Endothelial cell of umbilical vein (primary cell): ENCODE results near the gene REL. TPM values are rescaled to one million over a fixed set of nuclear protein-coding genes. Genes with fewer than 3 reads are reported as not detected.

Experiments used
- BruUV-seq: library from RNA; stranded (reverse); fragments of 400-500 nt; replicated peaks from 2 replicates; lab custom pipeline; 2021; lab: Mats Ljungman, UMichigan
- CTCF ChIA-PET: fragments of 300-600, 350-600 bp; sonication (Branson Sonifier 250); formaldehyde crosslinking; loops from one replicate; lab custom pipeline; 2021; ENCODE audit warnings: antibody characterized with exemption, inconsistent platforms; lab: Charles Lee
- POLR2A ChIA-PET: fragments of 300-600, 350-600 bp; sonication (Branson Sonifier 250); formaldehyde crosslinking; loops from one replicate; lab custom pipeline; 2021; ENCODE audit warnings: antibody characterized with exemption, inconsistent platforms; lab: Charles Lee
- DNase-seq: peaks from one replicate; pipeline ENCODE4 v3.0.0-alpha.2; 2011; ENCODE audit warnings: low read depth, low spot score
- FAIRE-seq: peaks from 2 replicates; lab custom pipeline; 2011; peaks lifted over from hg19 to GRCh38; lab: Jason Lieb, UNC
- H2AFZ ChIP-seq: 2 replicates; pipeline ENCODE4 v1.6.0; 2012; ENCODE audit warnings: low read depth, low read length, control low read depth, inconsistent platforms
- H3K27ac ChIP-seq: 2 replicates; pipeline ENCODE4 v1.5.1; 2011; ENCODE audit warnings: low read depth, mild to moderate bottlenecking, control low read depth, low read length, moderate library complexity; ENCODE audit not compliant: insufficient read depth
- H3K27me3 ChIP-seq, 2 experiments: 2 replicates each; pipeline versions ENCODE4 v1.6.0 to v1.6.1; 2011; ENCODE audit warnings: low read length in 2 of 2, mixed read lengths in 1 of 2; ENCODE audit not compliant: control insufficient read depth in 2 of 2, insufficient read depth in 2 of 2
- H3K36me3 ChIP-seq, 2 experiments: 2 replicates in 1 of 2; 3 replicates in 1 of 2; pipeline ENCODE4 v1.5.1; 2011; ENCODE audit warnings: low read length in 2 of 2, mild to moderate bottlenecking in 1 of 2, moderate library complexity in 1 of 2; ENCODE audit not compliant: control insufficient read depth in 2 of 2, insufficient read depth in 2 of 2; ENCODE audit errors: extremely low read depth in 1 of 2
- H3K4me1 ChIP-seq: 3 replicates; pipeline ENCODE4 v1.5.1; 2011; ENCODE audit warnings: mild to moderate bottlenecking, low read length; ENCODE audit not compliant: control insufficient read depth, insufficient read depth; ENCODE audit errors: extremely low read depth
- H3K4me2 ChIP-seq: 2 replicates; pipeline ENCODE4 v1.6.1; 2011; ENCODE audit warnings: low read length, control low read depth, mixed read lengths; ENCODE audit not compliant: insufficient read depth
- H3K4me3 ChIP-seq, 3 experiments: fragments of 200-600 bp in 1 of 3; sonication (generic), shearing (Covaris generic) in 1 of 3; replicated peaks in 1 of 3; 2 replicates each; pipeline ENCODE4 v1.5.1; 2011 to 2016; ENCODE audit warnings: control low read depth in 3 of 3, low read length in 3 of 3, mild to moderate bottlenecking in 2 of 3, inconsistent platforms in 1 of 3, low read depth in 1 of 3, moderate library complexity in 1 of 3; ENCODE audit not compliant: insufficient read depth in 1 of 3
- H3K79me2 ChIP-seq: 2 replicates; pipeline ENCODE4 v1.6.0; 2012; ENCODE audit warnings: low read length, inconsistent platforms; ENCODE audit not compliant: control insufficient read depth, insufficient read depth
- H3K9ac ChIP-seq: replicated peaks from 2 replicates; pipeline ENCODE3; 2011; ENCODE audit warnings: low read length, control low read depth; ENCODE audit not compliant: insufficient read depth; ENCODE audit errors: extremely low read depth
- H3K9me1 ChIP-seq: replicated peaks from 3 replicates; pipeline ENCODE4 v1.6.0; 2011; ENCODE audit warnings: mild to moderate bottlenecking, low read length; ENCODE audit not compliant: control insufficient read depth, insufficient read depth; ENCODE audit errors: extremely low read depth
- H3K9me3 ChIP-seq: replicated peaks from 2 replicates; pipeline ENCODE4 v1.5.1; 2012; ENCODE audit warnings: low read length, inconsistent platforms; ENCODE audit not compliant: control insufficient read depth, insufficient read depth
- H4K20me1 ChIP-seq: replicated peaks from 2 replicates; pipeline ENCODE3; 2011; ENCODE audit warnings: mild to moderate bottlenecking, low read length; ENCODE audit not compliant: control insufficient read depth, insufficient read depth; ENCODE audit errors: extremely low read depth
- EZH2 ChIP-seq: IDR thresholded peaks from 2 replicates; pipeline ENCODE4 v1.6.1; 2012; ENCODE audit warnings: borderline replicate concordance, low read depth, mild to moderate bottlenecking, moderate library complexity, low read length, inconsistent platforms; ENCODE audit not compliant: severe bottlenecking
- FOS ChIP-seq: IDR thresholded peaks from 2 replicates; pipeline ENCODE4 v1.6.1; 2011; ENCODE audit warnings: mild to moderate bottlenecking, low read length, moderate library complexity, borderline replicate concordance; ENCODE audit not compliant: insufficient read depth
- JUN ChIP-seq: IDR thresholded peaks from 2 replicates; pipeline ENCODE4 v1.6.1; 2011; ENCODE audit warnings: borderline replicate concordance, low read depth; ENCODE audit not compliant: insufficient read length, insufficient read depth
- POLR2AphosphoS5 ChIP-seq: IDR thresholded peaks from 2 replicates; pipeline ENCODE4 v1.6.1; 2012; ENCODE audit warnings: low read depth, mild to moderate bottlenecking, control low read depth, low read length, moderate library complexity; ENCODE audit not compliant: insufficient read depth
- dilution Hi-C: fragments of 300-500 bp; cut with MboI; formaldehyde crosslinking; loops from one replicate; pipeline ENCODE4 v1.15.0; 2019; ENCODE audit warnings: low sequenced_read_pairs; ENCODE audit not compliant: extremely low pct_ligation_motif_present
- intact Hi-C: fragments of 100-400 bp; cut with micrococcal nuclease; formaldehyde crosslinking; loops from one replicate; pipeline ENCODE4 v1.10.0; 2022
- polyA plus RNA-seq, 4 experiments: library from polyadenylated mRNA; depleted of rRNA in 3 of 4; stranded (reverse) in 3 of 4; unstranded in 1 of 4; fragments of >200 nt; gene quantifications; 2 replicates each; pipeline versions ENCODE4 v1.2.1 to v1.2.3, GENCODE V29; 2011 to 2012; ENCODE audit warnings: missing spikeins in 1 of 4
- small RNA-seq: library from RNA; depleted of rRNA; stranded (forward); fragments of <200 nt; gene quantifications from one replicate; pipeline ENCODE3, GENCODE V24; 2012; ENCODE audit warnings: low replicate concordance, low read depth; ENCODE audit not compliant: insufficient read depth, insufficient read length
- total RNA-seq: library from RNA; stranded (reverse); gene quantifications from 2 replicates; pipeline ENCODE4 v1.2.3, GENCODE V29; 2021
- TF ChIP-seq, protein P1 (sequence below), 2 donors: IDR thresholded peaks; 1 replicate in 1 of 2; 2 replicates in 1 of 2; pipeline ENCODE4 v1.5.1; 2011; ENCODE audit warnings: low read length in 2 of 2, mild to moderate bottlenecking in 2 of 2, moderate library complexity in 2 of 2, control low read depth in 1 of 2, inconsistent platforms in 1 of 2, low read depth in 1 of 2; ENCODE audit not compliant: insufficient read depth in 1 of 2; ENCODE audit errors: extremely low read depth in 1 of 2
- TF ChIP-seq, protein P2 (sequence below): IDR thresholded peaks from 2 replicates; pipeline ENCODE4 v1.6.1; 2011; ENCODE audit not compliant: insufficient read depth, insufficient read length

The REL gene
- total and polyA plus RNA-seq, 2 donors (not counting 3 experiments of a cell fraction or from before 2014, with no cell fraction given): 3.5 to 12.8 TPM

DNA sequence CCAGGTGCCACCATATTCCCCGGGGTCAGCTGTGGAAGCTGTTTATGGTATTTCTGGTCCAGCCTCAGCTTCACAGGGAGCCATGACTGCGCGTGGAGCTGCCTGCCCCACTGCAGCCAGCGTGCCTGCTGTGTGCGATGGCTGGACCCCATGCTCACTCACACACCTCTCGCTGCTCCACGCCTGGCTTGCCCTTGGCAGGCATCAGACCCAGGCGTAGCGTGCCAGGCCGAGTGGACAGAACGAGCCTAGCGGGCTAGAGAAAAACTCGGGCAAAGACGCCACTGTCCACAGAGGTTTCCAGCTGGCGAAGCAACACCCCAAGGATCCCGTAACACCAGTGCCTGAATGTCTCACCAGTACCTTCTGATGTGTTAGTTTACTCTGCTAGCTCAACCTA is 93.3 kb downstream of the REL start:
- FAIRE-seq (no peak), DNase-seq (no peak)
- Histone ChIP-seq H4K20me1 (no peaks in the 10 kb centered on the region), H3K27ac (no peak overlapping the region), H3K27me3 (no peaks in the 10 kb centered on the region), H3K4me3 (no peak overlapping the region), H2AFZ (no peak overlapping the region), H3K9me3 (no peaks in the 10 kb centered on the region), H3K36me3 (no peaks in the 10 kb centered on the region), H3K4me1 (no peaks in the 10 kb centered on the region), H3K9me1 (no peaks in the 10 kb centered on the region), H3K79me2 (no peaks in the 10 kb centered on the region), H3K4me2 (no peak overlapping the region), H3K9ac (no peak overlapping the region)
- CTCF ChIA-PET: interaction anchor here (1.2 to 1.7 kb wide), 2 partner anchors 10 to 24 kb away, joined by 5 to 6 read pairs; no protein-coding TSS in a partner anchor
- no TSS peak for BruUV-seq
- dilution Hi-C loops (no loop called here), intact Hi-C loops (no loop called here)
- TF ChIP-seq EZH2 (no peak), FOS (no peak), JUN (no peak), POLR2AphosphoS5 (no peak)
- TF ChIP-seq, protein P1, sequence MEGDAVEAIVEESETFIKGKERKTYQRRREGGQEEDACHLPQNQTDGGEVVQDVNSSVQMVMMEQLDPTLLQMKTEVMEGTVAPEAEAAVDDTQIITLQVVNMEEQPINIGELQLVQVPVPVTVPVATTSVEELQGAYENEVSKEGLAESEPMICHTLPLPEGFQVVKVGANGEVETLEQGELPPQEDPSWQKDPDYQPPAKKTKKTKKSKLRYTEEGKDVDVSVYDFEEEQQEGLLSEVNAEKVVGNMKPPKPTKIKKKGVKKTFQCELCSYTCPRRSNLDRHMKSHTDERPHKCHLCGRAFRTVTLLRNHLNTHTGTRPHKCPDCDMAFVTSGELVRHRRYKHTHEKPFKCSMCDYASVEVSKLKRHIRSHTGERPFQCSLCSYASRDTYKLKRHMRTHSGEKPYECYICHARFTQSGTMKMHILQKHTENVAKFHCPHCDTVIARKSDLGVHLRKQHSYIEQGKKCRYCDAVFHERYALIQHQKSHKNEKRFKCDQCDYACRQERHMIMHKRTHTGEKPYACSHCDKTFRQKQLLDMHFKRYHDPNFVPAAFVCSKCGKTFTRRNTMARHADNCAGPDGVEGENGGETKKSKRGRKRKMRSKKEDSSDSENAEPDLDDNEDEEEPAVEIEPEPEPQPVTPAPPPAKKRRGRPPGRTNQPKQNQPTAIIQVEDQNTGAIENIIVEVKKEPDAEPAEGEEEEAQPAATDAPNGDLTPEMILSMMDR (IDR thresholded peaks at IDR 0.05; ENCODE audit: extremely low read depth in 1 of 2, insufficient read depth in 1 of 2, low read depth in 1 of 2, low read length in 2 of 2): no peak
- TF ChIP-seq, protein P2, sequence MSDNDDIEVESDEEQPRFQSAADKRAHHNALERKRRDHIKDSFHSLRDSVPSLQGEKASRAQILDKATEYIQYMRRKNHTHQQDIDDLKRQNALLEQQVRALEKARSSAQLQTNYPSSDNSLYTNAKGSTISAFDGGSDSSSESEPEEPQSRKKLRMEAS: no peak
- POLR2A ChIA-PET: no interaction called here

Small RNA genes within 50 kb of the gene (small RNA-seq; reads per million reads assigned to genes)
- not detected for gene RN7SL632P
- not detected for gene RNU4-51P

Other genes starting within 250 kb of the REL start
- gene PAPOLG, start 125.3 kb upstream of the REL start, total RNA-seq: 14.9 TPM in 2 replicates
- 3.8 and 4.2 TPM in 2 replicates for gene PAPOLG, start 125.3 kb upstream of the REL start, polyA plus RNA-seq
- gene PEX13, start 136.1 kb downstream of the REL start, total RNA-seq: 21.0 and 25.0 TPM in 2 replicates
- 15.7 and 18.0 TPM in 2 replicates for gene PEX13, start 136.1 kb downstream of the REL start, polyA plus RNA-seq
- gene PUS10, start 136.7 kb downstream of the REL start, total RNA-seq: 6.5 and 10.3 TPM in 2 replicates
- 2.7 and 3.7 TPM in 2 replicates for gene PUS10, start 136.7 kb downstream of the REL start, polyA plus RNA-seq
- 22.9 and 23.8 TPM in 2 replicates for gene SANBR, start 184.3 kb downstream of the REL start, total RNA-seq
- 4.8 and 5.7 TPM in 2 replicates for gene SANBR, start 184.3 kb downstream of the REL start, polyA plus RNA-seq